H1 (cell line): Measurements from ENCODE around the gene LTB4R. TPM values are rescaled to one million over a fixed set of nuclear protein-coding genes. Genes with fewer than 3 reads are reported as not detected.

Source experiments
- CTCF ChIA-PET: fragments of 300-600 bp; sonication (Branson Sonifier 250); formaldehyde crosslinking; loops from one replicate; lab custom pipeline; 2021; ENCODE audit not compliant: partially characterized antibody; lab: Charles Lee
- POLR2A ChIA-PET: fragments of 300-600 bp; sonication (Branson Sonifier 250); formaldehyde crosslinking; loops from one replicate; lab custom pipeline; 2021; ENCODE audit warnings: inconsistent platforms; ENCODE audit not compliant: partially characterized antibody; lab: Charles Lee
- DNase-seq, 2 experiments: peaks; one replicate each; pipeline versions ENCODE4 v3.0.0 to v3.0.0-alpha.2; 2010 to 2022; ENCODE audit warnings: low spot score in 2 of 2, low read depth in 1 of 2, mixed read lengths in 1 of 2
- FAIRE-seq: peaks from 2 replicates; lab custom pipeline; 2011; peaks lifted over from hg19 to GRCh38; lab: Jason Lieb, UNC
- H2AFZ ChIP-seq: 2 replicates; pipeline ENCODE4 v1.8.1; 2012; ENCODE audit warnings: low read length, inconsistent platforms
- H2AK5ac ChIP-seq: 2 replicates; pipeline ENCODE4 v1.6.1; 2013; ENCODE audit warnings: low read depth, low read length
- H2BK120ac ChIP-seq: replicated peaks from 2 replicates; pipeline ENCODE3; 2013; ENCODE audit warnings: low read depth, low read length, inconsistent platforms
- H2BK12ac ChIP-seq: 2 replicates; pipeline ENCODE4 v1.6.1; 2013; ENCODE audit warnings: low read depth, low read length
- H2BK15ac ChIP-seq: 2 replicates; pipeline ENCODE4 v1.6.1; 2013; ENCODE audit warnings: low read length
- H2BK20ac ChIP-seq: 2 replicates; pipeline ENCODE4 v1.6.1; 2013; ENCODE audit warnings: low read length
- H2BK5ac ChIP-seq: 2 replicates; pipeline ENCODE4 v1.6.1; 2013; ENCODE audit warnings: low read depth, low read length
- H3K14ac ChIP-seq: 2 replicates; pipeline ENCODE4 v1.6.1; 2013; ENCODE audit warnings: inconsistent platforms; ENCODE audit not compliant: insufficient read length
- H3K18ac ChIP-seq: 2 replicates; pipeline ENCODE4 v1.6.1; 2013; ENCODE audit warnings: low read length; ENCODE audit errors: extremely low read depth
- H3K23ac ChIP-seq: 2 replicates; pipeline ENCODE4 v1.6.1; 2013; ENCODE audit warnings: inconsistent platforms; ENCODE audit not compliant: insufficient read length
- H3K23me2 ChIP-seq: 2 replicates; pipeline ENCODE4 v1.6.1; 2013; ENCODE audit warnings: low read depth, low read length
- H3K27ac ChIP-seq: 2 replicates; pipeline ENCODE4 v1.6.1; 2011; ENCODE audit warnings: low read depth, low read length, inconsistent platforms
- H3K27me3 ChIP-seq, 4 experiments: replicated peaks in 1 of 4; 1 replicate in 1 of 4; 2 replicates in 3 of 4; pipeline versions ENCODE4 v1.6.1 to v1.8.1; 2011 to 2013; ENCODE audit warnings: low read length in 3 of 4, mild to moderate bottlenecking in 3 of 4, inconsistent platforms in 2 of 4, mixed read lengths in 2 of 4, moderate library complexity in 1 of 4; ENCODE audit not compliant: control insufficient read depth in 3 of 4, insufficient read depth in 3 of 4; ENCODE audit errors: extremely low read depth in 1 of 4
- H3K36me3 ChIP-seq, 4 experiments: 2 replicates each; pipeline versions ENCODE4 v1.6.1 to v1.8.1; 2011 to 2013; ENCODE audit warnings: mild to moderate bottlenecking in 4 of 4, low read length in 3 of 4, moderate library complexity in 2 of 4, control low read depth in 1 of 4, inconsistent platforms in 1 of 4; ENCODE audit not compliant: insufficient read depth in 4 of 4, control insufficient read depth in 2 of 4
- H3K4ac ChIP-seq: replicated peaks from 2 replicates; pipeline ENCODE3; 2013; ENCODE audit warnings: low read length, low read depth, mixed read lengths, inconsistent platforms; ENCODE audit not compliant: insufficient read length
- H3K4me1 ChIP-seq, 4 experiments: replicated peaks in 1 of 4; 1 replicate in 1 of 4; 2 replicates in 3 of 4; pipeline versions ENCODE4 v1.6.1 to v1.8.1; 2011 to 2013; ENCODE audit warnings: low read length in 3 of 4, inconsistent platforms in 2 of 4, mixed read lengths in 1 of 4; ENCODE audit not compliant: insufficient read depth in 4 of 4, control insufficient read depth in 3 of 4
- H3K4me2 ChIP-seq, 2 experiments: 2 replicates each; pipeline versions ENCODE4 v1.6.1 to v1.8.1; 2011 to 2013; ENCODE audit warnings: low read depth in 2 of 2, low read length in 2 of 2, control low read depth in 1 of 2, inconsistent platforms in 1 of 2, mild to moderate bottlenecking in 1 of 2; ENCODE audit not compliant: insufficient read depth in 1 of 2
- H3K4me3 ChIP-seq, 4 experiments: fragments of 200-600, 300-600 bp in 1 of 4; sonication (generic), shearing (Covaris generic), sonication (Bioruptor Twin) in 1 of 4; 2 replicates each; pipeline versions ENCODE4 v1.5.1 to v1.8.1; 2011 to 2016; ENCODE audit warnings: low read length in 4 of 4, low read depth in 3 of 4, control low read depth in 2 of 4, inconsistent platforms in 2 of 4, mild to moderate bottlenecking in 2 of 4, mixed read lengths in 1 of 4, moderate library complexity in 1 of 4; ENCODE audit not compliant: insufficient read depth in 2 of 4; ENCODE audit errors: extremely low read depth in 1 of 4
- H3K56ac ChIP-seq: replicated peaks from 2 replicates; pipeline ENCODE3; 2013; ENCODE audit warnings: low read depth, mild to moderate bottlenecking, mixed read lengths, low read length, inconsistent platforms; ENCODE audit not compliant: insufficient read length
- H3K79me1 ChIP-seq: 2 replicates; pipeline ENCODE4 v1.6.1; 2013; ENCODE audit warnings: low read depth, low read length, control low read depth
- H3K79me2 ChIP-seq, 2 experiments: 2 replicates each; pipeline versions ENCODE4 v1.6.1 to v1.8.1; 2012 to 2013; ENCODE audit warnings: low read length in 2 of 2, mild to moderate bottlenecking in 2 of 2, inconsistent platforms in 1 of 2; ENCODE audit not compliant: insufficient read depth in 2 of 2, control insufficient read depth in 1 of 2
- H3K9ac ChIP-seq, 4 experiments: replicated peaks in 1 of 4; 1 replicate in 1 of 4; 2 replicates in 3 of 4; pipeline versions ENCODE4 v1.6.1 to v1.8.1; 2011 to 2013; ENCODE audit warnings: low read depth in 3 of 4, low read length in 3 of 4, control low read depth in 2 of 4, mild to moderate bottlenecking in 2 of 4, moderate library complexity in 2 of 4, inconsistent platforms in 1 of 4; ENCODE audit errors: extremely low read depth in 1 of 4
- H3K9me3 ChIP-seq, 2 experiments: 2 replicates each; pipeline versions ENCODE4 v1.6.1 to v1.8.1; 2012 to 2013; ENCODE audit warnings: mild to moderate bottlenecking in 2 of 2, moderate library complexity in 2 of 2, control low read depth in 1 of 2, inconsistent platforms in 1 of 2, low read depth in 1 of 2, low read length in 1 of 2, mixed read lengths in 1 of 2; ENCODE audit not compliant: insufficient read depth in 2 of 2
- H4K20me1 ChIP-seq, 2 experiments: replicated peaks in 1 of 2; 2 replicates each; pipeline versions ENCODE3 to v1.8.1; 2011 to 2013; ENCODE audit warnings: inconsistent platforms in 2 of 2, low read length in 2 of 2, mild to moderate bottlenecking in 1 of 2; ENCODE audit not compliant: insufficient read depth in 2 of 2, control insufficient read depth in 1 of 2
- H4K5ac ChIP-seq: 2 replicates; pipeline ENCODE4 v1.6.1; 2013; ENCODE audit warnings: low read length, low read depth, mixed read lengths, inconsistent platforms; ENCODE audit not compliant: insufficient read length
- H4K8ac ChIP-seq: 2 replicates; pipeline ENCODE4 v1.8.0; 2013; ENCODE audit warnings: mild to moderate bottlenecking, moderate library complexity, low read length, inconsistent platforms; ENCODE audit not compliant: insufficient read depth; ENCODE audit errors: extremely low read depth
- H4K91ac ChIP-seq: replicated peaks from 2 replicates; pipeline ENCODE3; 2013; ENCODE audit warnings: low read length, mixed read lengths, inconsistent platforms; ENCODE audit not compliant: insufficient read length
- EGR1 ChIP-seq: IDR thresholded peaks from 2 replicates; pipeline ENCODE4 v1.6.1; 2011; ENCODE audit warnings: low read depth, low read length, borderline replicate concordance
- GTF2F1 ChIP-seq: IDR thresholded peaks from 2 replicates; pipeline ENCODE4 v1.6.1; 2012; ENCODE audit warnings: low read depth, low read length, improper control_type of control experiment, borderline replicate concordance
- PHF8 ChIP-seq: fragments of 200-600 bp; sonication (generic); conservative IDR thresholded peaks from 2 replicates; pipeline ENCODE4 v1.7.1; 2012; ENCODE audit warnings: low read depth, mild to moderate bottlenecking, inconsistent platforms, low read length, moderate library complexity
- SP2 ChIP-seq: IDR thresholded peaks from 2 replicates; pipeline ENCODE4 v1.6.1; 2012; ENCODE audit warnings: mild to moderate bottlenecking, low read length, inconsistent platforms
- TBP ChIP-seq: IDR thresholded peaks from 2 replicates; pipeline ENCODE4 v1.6.1; 2011; ENCODE audit warnings: low read depth, low read length, improper control_type of control experiment
- WGBS, 2 experiments: shearing (Covaris generic) in 1 of 2; methylation state at CpG; one replicate each; pipeline versions ENCODE4 v1.1.6 to v1.1.7; 2013 to 2015; ENCODE audit warnings: low lambda C conversion rate in 2 of 2, mixed read lengths in 2 of 2, inconsistent platforms in 1 of 2, low coverage in 1 of 2, missing lambda C conversion rate in 1 of 2; ENCODE audit not compliant: insufficient replicate concordance in 2 of 2, insufficient coverage in 1 of 2, insufficient read length in 1 of 2; ENCODE audit errors: extremely low coverage in 1 of 2, missing lambda C conversion rate in 1 of 2; 5-methylcytosine and 5-hydroxymethylcytosine counted together
- polyA plus RNA-seq, 7 experiments: library from polyadenylated mRNA; depleted of rRNA in 3 of 7; stranded (reverse) in 5 of 7; unstranded in 2 of 7; fragments of >200 nt in 5 of 7; fragments of 200-250 nt in 2 of 7; gene quantifications; 1 replicate in 5 of 7; 2 replicates in 1 of 7; 4 replicates in 1 of 7; pipeline versions ENCODE4 v1.2.1 to v1.2.3, GENCODE V29; 2011 to 2013; ENCODE audit warnings: missing spikeins in 2 of 7, mixed read lengths in 2 of 7
- total RNA-seq: library from RNA; stranded (reverse); fragmentation: NEBNext Ultra II Directional; extraction: Animal tissue kit (Norgen Biotek cat#: 25700); gene quantifications from 2 replicates; pipeline ENCODE4 v1.2.1, GENCODE V29; 2021
- TF ChIP-seq, protein P1 (sequence below): IDR thresholded peaks from 2 replicates; pipeline ENCODE4 v1.6.1; 2011; ENCODE audit warnings: low read length, improper control_type of control experiment

LTB4R gene
- total and polyA plus RNA-seq, 2 of the 8 experiments (the other 6 are each of a cell fraction or from before 2014, with no cell fraction given) = 4.1 to 6.7 TPM

DNA sequence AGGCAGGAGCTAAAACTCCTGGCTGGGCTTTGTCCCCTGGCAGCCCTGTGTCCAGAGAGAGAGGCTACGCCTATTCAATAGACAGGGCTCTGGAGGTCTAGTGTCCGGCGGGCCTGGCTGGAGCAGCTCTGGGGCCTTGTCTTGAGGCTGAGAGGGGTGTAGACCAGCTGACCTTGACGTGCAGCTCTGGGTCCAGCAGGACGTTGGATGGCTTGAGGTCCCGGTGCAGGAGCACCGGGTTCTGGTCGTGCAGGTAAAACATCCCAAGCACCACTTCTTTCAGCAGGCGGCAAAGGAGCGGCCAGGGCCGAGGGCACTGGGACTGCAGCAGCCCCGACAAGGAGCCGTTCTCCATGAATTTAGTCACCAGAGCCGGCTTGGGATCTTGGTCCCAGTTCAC, 27.5 kb downstream of the LTB4R start:
- Histone ChIP-seq H4K91ac (no peak overlapping the region), H4K5ac (no peak overlapping the region), H3K4me1 (peaks cover 0 to 14% (median 4%) of the 10 kb centered on the region in 4 experiments; a peak in 5 of 7 replicates), H2BK15ac (no peak overlapping the region), H2AK5ac (no peak overlapping the region), H3K79me2 (no peaks in the 10 kb centered on the region), H3K4ac (no peak overlapping the region), H3K23me2 (peaks cover 19% of the 10 kb centered on the region; the same call in 1 of the 2 replicates), H4K8ac (no peak overlapping the region; the same call in 1 of the 2 replicates), H3K27me3 (peaks cover 60 to 81% (median 79%) of the 10 kb centered on the region in 4 experiments), H2BK20ac (no peak overlapping the region), H2AFZ (peak overlapping the region; percentile 70), H2BK120ac (no peak overlapping the region), H3K4me2 (peak overlapping the region; percentile 58 to 100), H4K20me1 (peaks cover 0 to 2% of the 10 kb centered on the region in 2 experiments), H3K56ac (no peak overlapping the region), H3K36me3 (no peaks in the 10 kb centered on the region), H3K4me3 (peak overlapping the region; percentile 43 to 72 (median 57); a peak in 7 of 8 replicates), H3K27ac (no peak overlapping the region), H3K9me3 (no peaks in the 10 kb centered on the region), H2BK12ac (no peak overlapping the region), H3K79me1 (no peaks in the 10 kb centered on the region), H3K9ac (no peak overlapping the region), H2BK5ac (no peak overlapping the region), H3K23ac (no peak overlapping the region), H3K18ac (no peak overlapping the region), H3K14ac (no peak overlapping the region)
- ChIA-PET POLR2A (interaction anchor here (1.1 to 1.7 kb wide), 4 partner anchors 13 to 132 kb away, joined by 3 to 4 read pairs (median 4); no protein-coding TSS in a partner anchor), CTCF (interaction anchor here (0.9 to 27.8 kb wide), 10 partner anchors 9 to 222 kb away, joined by 3 to 664 read pairs (median 5); partner anchors contain the start of genes CBLN3, KHNYN, LTB4R2 and NFATC4)
- FAIRE-seq (no peak), DNase-seq (no peak)
- TF ChIP-seq, protein P1, sequence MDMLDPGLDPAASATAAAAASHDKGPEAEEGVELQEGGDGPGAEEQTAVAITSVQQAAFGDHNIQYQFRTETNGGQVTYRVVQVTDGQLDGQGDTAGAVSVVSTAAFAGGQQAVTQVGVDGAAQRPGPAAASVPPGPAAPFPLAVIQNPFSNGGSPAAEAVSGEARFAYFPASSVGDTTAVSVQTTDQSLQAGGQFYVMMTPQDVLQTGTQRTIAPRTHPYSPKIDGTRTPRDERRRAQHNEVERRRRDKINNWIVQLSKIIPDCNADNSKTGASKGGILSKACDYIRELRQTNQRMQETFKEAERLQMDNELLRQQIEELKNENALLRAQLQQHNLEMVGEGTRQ = no peak
- TF ChIP-seq GTF2F1 (no peak), SP2 (no peak), PHF8 (no peak), TBP (no peak), EGR1 (no peak)
- WGBS, 2 experiments = 72% methylated on average over 14 of the region's 14 CpGs; no CpG with 5 or more reads in 1 of the 2 experiments
